ENCODE results near the gene PRPF18. TPM values are rescaled to one million over a fixed set of nuclear protein-coding genes. Genes with fewer than 3 reads are reported as not detected.

Gene PRPF18
- total and polyA plus RNA-seq, 10 donors: 7.1 to 41.7 (median 24.5) TPM

DNA sequence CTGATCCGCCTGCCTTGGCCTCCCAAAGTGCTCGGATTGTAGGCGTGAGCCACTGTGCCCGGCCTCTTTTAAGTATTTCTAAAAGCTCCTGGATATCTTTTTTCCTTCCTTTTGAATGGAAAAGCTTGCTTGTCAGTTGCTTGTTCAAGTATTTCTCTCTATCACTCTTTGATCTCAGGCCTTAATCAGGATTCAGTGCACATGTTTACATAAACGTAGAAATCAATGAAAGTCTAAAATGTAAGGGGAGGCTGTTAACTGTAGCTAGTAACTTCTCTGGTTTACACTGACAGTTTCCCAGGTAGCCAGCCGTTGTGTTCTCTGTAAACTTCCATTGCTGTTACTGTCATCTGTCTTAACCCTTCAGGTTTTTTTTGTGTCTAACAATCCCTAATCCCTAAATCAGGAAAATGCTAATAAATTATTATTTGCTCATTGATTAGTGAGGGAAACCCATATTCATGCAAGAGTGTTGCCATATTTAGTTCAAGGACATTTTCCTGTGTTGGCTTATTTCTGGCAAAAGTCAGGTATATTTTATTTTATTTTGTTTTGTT, 1.5 kb upstream of the PRPF18 start:
- 84 to 90% (median 89%) methylated on average over 6 of the region's 6 CpGs for WGBS, 5 donors
- DNase-seq: no peak
- H3K4me1 ChIP-seq: peaks cover 9 to 38% (median 23%) of the 10 kb centered on the region in 6 donors
- intact Hi-C loops (cut with DNase I; ENCODE audit: low total_unique reads): loop anchor here (5.0 kb wide), 1 partner anchor 213 kb away; no protein-coding TSS in a partner anchor
- H3K27me3 ChIP-seq (replicated peaks in 1 of 7): peaks cover 0 to 43% (median 0%) of the 10 kb centered on the region in 7 donors
- no peak overlapping the region for H3K4me3 ChIP-seq
- no peak overlapping the region for H3K27ac ChIP-seq
- TF ChIP-seq POLR2A (IDR thresholded peaks at IDR 0.05) (no peak), POLR2AphosphoS5 (IDR thresholded peaks at IDR 0.05) (no peak)
- TF ChIP-seq, protein P1, sequence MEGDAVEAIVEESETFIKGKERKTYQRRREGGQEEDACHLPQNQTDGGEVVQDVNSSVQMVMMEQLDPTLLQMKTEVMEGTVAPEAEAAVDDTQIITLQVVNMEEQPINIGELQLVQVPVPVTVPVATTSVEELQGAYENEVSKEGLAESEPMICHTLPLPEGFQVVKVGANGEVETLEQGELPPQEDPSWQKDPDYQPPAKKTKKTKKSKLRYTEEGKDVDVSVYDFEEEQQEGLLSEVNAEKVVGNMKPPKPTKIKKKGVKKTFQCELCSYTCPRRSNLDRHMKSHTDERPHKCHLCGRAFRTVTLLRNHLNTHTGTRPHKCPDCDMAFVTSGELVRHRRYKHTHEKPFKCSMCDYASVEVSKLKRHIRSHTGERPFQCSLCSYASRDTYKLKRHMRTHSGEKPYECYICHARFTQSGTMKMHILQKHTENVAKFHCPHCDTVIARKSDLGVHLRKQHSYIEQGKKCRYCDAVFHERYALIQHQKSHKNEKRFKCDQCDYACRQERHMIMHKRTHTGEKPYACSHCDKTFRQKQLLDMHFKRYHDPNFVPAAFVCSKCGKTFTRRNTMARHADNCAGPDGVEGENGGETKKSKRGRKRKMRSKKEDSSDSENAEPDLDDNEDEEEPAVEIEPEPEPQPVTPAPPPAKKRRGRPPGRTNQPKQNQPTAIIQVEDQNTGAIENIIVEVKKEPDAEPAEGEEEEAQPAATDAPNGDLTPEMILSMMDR (IDR thresholded peaks at IDR 0.05 in 8 of 11, conservative IDR thresholded peaks at IDR 0.05 in 3 of 11): no peak
- H3K36me3 ChIP-seq: no peaks in the 10 kb centered on the region
- H3K9me3 ChIP-seq: no peaks in the 10 kb centered on the region

DNA sequence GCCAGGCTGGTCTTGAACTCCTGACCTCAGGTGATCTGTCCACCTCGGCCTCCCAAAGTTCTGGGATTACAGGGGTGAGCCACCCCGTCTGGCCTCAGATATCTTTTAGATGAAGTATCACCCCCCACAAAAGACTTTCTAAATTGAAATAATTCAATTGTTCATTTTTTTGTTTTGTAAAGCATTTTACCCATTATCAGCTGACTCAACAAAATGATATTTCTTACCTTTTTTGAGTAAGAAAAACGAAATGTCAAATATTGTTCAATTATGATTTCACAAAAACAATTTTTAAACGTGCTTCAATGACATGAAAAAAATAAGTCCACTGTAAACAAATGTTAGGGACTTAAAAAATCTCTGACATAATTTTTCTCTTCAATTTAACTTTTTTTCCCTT, 822 bp upstream of the PRPF18 start:
- no peak for DNase-seq
- peaks cover 0 to 39% (median 0%) of the 10 kb centered on the region in 7 donors for H3K27me3 ChIP-seq (replicated peaks in 1 of 7)
- 65 to 80% (median 72%) methylated on average over 4 of the region's 4 CpGs for WGBS, 5 donors
- no peak for TF ChIP-seq POLR2A (IDR thresholded peaks at IDR 0.05)
- TF ChIP-seq, protein P1 (IDR thresholded peaks at IDR 0.05 in 8 of 11, conservative IDR thresholded peaks at IDR 0.05 in 3 of 11): no peak
- TF ChIP-seq POLR2AphosphoS5 (IDR thresholded peaks at IDR 0.05): no peak
- H3K27ac ChIP-seq: no peak overlapping the region
- no peaks in the 10 kb centered on the region for H3K9me3 ChIP-seq
- peaks cover 9 to 41% (median 23%) of the 10 kb centered on the region in 6 donors for H3K4me1 ChIP-seq
- peaks cover 0 to 5% (median 0%) of the 10 kb centered on the region in 6 donors for H3K36me3 ChIP-seq
- intact Hi-C loops (cut with DNase I; ENCODE audit: low total_unique reads): loop anchor here (5.0 kb wide), 1 partner anchor 214 kb away; no protein-coding TSS in a partner anchor
- no peak overlapping the region for H3K4me3 ChIP-seq

DNA sequence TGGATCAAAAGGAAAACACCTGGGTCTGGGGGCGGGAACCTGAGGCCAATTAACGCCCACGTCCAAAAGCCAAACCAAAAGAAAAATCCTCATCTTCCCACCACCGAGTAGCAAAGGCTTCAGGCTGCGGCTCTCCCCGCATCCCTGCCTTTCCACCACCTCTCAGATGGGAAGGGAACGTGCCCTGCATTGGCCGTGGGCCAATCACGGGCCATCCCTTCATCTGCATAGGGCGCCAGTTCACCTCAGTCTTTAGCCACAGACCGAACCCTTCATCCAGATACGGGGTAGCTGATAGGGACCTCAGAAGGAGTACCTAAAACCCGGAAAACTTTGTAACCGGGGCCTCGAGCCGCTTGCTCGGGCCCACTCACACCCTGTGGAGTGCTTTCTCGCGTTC, 626 bp downstream of the PRPF18 start:
- H3K9me3 ChIP-seq: no peaks in the 10 kb centered on the region
- H3K27ac ChIP-seq: peak overlapping the region in 3 of 8 donors; percentile 75 to 86 (median 78)
- H3K27me3 ChIP-seq (replicated peaks in 1 of 7): peaks cover 0 to 29% (median 0%) of the 10 kb centered on the region in 7 donors
- peak overlapping the region; percentile 57 to 98 (median 83) for H3K4me3 ChIP-seq
- WGBS, 5 donors: 4 to 11% (median 5%) methylated on average over 12 to 19 of the region's 19 CpGs
- peaks cover 9 to 45% (median 23%) of the 10 kb centered on the region in 6 donors for H3K4me1 ChIP-seq
- H3K36me3 ChIP-seq: peaks cover 0 to 19% (median 8%) of the 10 kb centered on the region in 6 donors
- intact Hi-C loops (cut with DNase I; ENCODE audit: low total_unique reads): loop anchor here (5.0 kb wide), 1 partner anchor 215 kb away; no protein-coding TSS in a partner anchor
- DNase-seq: peak; percentile 75
- no peak for TF ChIP-seq POLR2A (IDR thresholded peaks at IDR 0.05)
- TF ChIP-seq POLR2AphosphoS5 (IDR thresholded peaks at IDR 0.05): no peak
- TF ChIP-seq, protein P1 (IDR thresholded peaks at IDR 0.05 in 8 of 11, conservative IDR thresholded peaks at IDR 0.05 in 3 of 11): no peak

DNA sequence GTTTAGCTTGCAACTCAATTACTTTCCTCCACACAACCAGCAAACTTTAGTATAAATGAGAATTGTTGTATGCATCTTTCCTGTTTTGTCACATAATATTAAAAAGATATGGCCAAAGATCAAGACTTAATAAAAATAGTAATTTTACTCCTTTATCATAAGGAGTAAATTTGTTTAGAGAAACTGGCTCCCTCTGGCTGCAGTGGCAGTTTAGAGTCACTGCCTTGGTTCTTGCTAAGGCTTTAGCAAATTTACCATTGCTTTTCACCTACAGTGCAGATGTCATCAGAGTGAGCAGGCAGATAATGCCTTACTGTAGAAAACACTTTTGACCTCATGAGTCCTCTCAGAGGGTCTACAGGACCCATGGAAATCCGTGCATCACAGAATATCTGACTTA, 2.6 kb downstream of the PRPF18 start:
- peaks cover 0 to 15% (median 0%) of the 10 kb centered on the region in 7 donors for H3K27me3 ChIP-seq (replicated peaks in 1 of 7)
- no peak overlapping the region for H3K27ac ChIP-seq
- 76 to 94% (median 91%) methylated on average over 1 of the region's 1 CpG for WGBS, 5 donors
- TF ChIP-seq POLR2A (IDR thresholded peaks at IDR 0.05) (no peak), POLR2AphosphoS5 (IDR thresholded peaks at IDR 0.05) (no peak)
- TF ChIP-seq, protein P1 (IDR thresholded peaks at IDR 0.05 in 8 of 11, conservative IDR thresholded peaks at IDR 0.05 in 3 of 11): no peak
- peaks cover 9 to 45% (median 23%) of the 10 kb centered on the region in 6 donors for H3K4me1 ChIP-seq
- no peaks in the 10 kb centered on the region for H3K9me3 ChIP-seq
- peaks cover 0 to 38% (median 17%) of the 10 kb centered on the region in 6 donors for H3K36me3 ChIP-seq
- no peak for DNase-seq
- no peak overlapping the region for H3K4me3 ChIP-seq
- intact Hi-C loops (cut with DNase I; ENCODE audit: low total_unique reads): loop anchor here (5.0 kb wide), 1 partner anchor 217 kb away; no protein-coding TSS in a partner anchor

Data from spleen (tissue), 11 donors.